Stimulated activated CD8-positive, alpha-beta memory T cell treated with anti-CD3 and anti-CD28 coated beads, Interleukin-4, amount 100 ng/mL, for 4 hours (primary cell): ENCODE data around the gene PHB1.

Experiments used
- DNase-seq, 2 donors: peaks; one replicate each; pipeline ENCODE4 v3.0.0-alpha.2; 2020; ENCODE audit warnings: low read depth in 2 of 2, low spot score in 1 of 2

Gene PHB1

GRCh38 chr17:49356320-49356719 is 58.4 kb downstream of the PHB1 start:
- DNase-seq, result no peak
